ENCODE measurements around the gene VPS33B.
"Not testable (repeated sequence)": the region's sequence is repeated elsewhere in the genome, so short reads cannot be mapped to it uniquely, and the experiment has no call there.

The VPS33B gene

DNA sequence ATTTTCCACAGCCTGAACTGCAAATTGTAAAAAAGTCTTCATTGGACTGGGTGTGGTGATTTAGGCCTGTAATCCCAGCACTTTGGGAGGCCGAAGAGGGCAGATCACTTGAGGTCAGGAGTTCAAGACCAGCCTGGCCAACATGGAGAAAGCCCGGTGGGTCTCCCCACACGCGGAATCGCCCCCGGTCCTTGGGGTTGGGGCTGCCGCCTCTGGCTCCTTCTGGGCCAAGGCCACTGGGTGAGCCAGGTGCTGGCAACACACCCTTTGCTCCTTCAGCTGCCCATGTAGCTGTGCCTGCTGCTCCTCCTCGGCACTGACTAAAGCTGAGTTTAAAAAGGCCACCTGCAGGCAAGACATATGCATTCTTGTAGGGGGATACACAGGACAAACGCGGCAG, 9.4 kb upstream of the VPS33B start:
- DNase-seq = no peak

DNA sequence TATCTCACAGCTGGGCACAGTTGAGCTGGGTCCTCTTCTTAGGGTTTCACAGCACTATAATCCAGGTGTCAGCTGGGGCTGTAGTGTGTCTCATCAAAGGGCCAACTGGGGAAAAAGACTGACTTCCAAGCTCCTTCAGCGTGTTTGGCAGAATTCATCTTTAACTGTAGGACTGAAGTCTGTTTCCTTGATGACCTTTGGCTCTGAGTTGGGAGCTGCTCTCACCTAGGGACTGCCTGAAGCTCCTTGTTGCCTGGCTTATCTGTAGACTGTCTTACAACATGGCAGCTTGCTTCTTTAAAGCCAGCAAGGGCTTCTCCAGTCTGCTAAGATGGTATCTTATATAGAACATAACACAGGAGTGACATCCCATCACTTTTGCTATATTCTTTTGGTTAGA, 5.3 kb upstream of the VPS33B start:
- DNase-seq = no peak

DNA sequence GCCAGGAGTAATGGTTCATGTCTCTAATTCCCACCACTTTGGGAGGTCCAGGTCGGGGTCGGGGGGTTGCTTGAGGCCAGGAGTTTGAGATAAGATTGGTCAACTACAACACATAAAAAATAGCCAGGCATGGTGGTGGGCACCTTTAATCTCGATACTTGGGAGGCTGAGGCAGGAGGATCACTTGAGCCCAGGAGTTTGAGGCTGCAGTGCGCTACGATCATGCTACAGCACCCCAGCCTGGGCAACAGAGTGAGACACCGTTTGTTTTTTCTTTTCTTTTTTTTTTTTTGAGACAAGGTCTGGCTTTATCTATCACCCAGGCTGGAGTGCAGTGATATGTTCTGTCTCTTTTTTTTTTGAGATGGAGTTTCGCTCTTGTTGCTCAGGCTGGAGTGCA, 1.3 kb upstream of the VPS33B start:
- DNase-seq = no peak

DNA sequence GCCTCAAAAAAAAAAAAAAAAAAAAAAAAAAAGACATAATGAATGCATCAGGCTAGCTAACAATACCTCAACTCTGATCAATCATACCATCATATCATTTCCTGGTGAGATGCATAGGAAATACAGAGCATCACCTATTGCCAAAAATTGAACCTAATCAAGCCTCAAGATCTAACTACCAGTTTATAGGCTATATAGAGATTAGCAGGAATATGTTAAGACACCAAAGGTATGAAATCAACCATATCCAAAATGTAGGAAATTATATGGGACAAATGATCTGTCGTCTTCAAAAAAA, 387 bp upstream of the VPS33B start:
- DNase-seq = no peak

DNA sequence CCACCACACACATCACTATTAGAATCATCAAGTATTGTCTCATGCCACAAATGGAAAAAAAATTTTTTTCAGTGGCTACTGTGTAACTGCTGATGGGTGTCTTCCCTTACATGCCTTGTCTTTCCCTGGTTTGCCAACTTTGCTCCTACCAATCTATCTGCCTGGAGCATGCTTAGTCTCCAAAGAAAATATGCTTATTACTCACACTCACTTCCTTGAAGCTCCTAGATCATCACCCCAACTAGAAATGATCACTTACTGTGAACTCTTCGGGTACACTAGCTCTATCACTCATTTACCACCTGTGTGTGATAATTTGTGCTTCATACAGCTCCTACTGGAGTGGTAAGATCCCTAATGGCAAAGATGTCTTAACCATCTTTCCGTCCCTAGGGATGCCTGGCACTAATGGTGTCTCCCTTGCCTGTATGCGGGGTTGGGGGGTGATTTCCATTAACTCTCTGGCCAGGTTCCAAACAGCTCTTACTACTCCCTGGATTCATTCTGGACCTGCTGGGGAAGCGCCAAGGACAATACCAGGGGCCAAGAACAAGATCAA, 799 bp downstream of the VPS33B start:
- no peak for DNase-seq

DNA sequence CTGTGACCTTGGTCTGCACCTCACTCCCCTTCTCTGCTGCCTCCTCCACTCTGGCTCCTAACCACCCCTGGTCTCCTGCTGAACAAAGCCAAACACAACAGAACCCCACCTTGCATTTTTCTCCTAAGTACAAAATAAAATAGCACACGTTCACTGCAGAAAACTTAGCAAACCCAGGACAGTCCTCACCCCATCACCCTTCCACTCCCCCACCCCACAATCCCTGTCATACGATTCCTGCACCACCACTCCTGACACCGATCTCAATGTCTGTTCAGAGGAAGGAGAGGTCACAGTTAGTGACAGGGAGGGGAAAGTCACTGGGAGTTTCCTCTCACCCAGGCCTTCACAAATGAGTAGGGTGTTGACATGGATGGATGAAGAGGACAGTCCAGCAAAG, 4.2 kb downstream of the VPS33B start:
- DNase-seq = no peak

DNA sequence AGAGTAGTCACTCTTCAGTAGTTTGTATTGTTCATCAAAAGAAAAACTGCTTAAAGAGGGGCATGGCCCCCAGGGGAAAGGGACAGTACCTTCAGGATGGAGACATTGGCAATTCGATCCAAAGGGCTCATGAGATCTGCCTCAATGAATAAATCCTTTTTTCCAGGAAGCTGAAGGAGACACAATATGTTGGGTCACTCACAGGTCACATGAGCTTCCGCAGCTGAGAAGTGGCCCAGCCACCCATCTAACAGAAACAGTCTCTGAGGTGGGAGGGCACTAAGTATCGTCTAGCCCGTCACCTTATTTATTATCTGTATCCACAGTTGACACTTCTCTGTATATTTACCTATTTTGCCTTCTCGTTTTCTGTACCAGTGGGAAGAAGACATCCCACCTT, 4.7 kb downstream of the VPS33B start:
- DNase-seq = no peak

DNA sequence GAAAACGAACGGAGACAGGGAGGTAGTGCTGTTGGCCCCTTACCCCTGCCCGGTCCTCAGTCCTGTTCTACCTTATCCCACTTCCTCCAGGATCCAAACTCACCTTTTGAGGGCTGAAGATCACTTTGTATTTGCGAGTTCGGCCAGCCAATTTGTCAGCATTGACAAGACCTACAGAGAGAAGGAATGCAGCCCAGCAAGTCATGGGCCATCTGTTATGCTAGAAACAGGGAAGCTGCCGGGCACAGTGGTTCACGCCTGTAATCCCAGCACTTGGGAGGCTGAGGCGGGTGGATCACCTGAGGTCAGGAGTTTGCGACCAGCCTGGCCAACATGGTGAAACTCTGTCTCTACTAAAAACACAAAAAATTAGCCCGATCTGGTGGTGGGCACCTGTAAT, 8.7 kb downstream of the VPS33B start:
- DNase-seq = not testable (repeated sequence)

DNA sequence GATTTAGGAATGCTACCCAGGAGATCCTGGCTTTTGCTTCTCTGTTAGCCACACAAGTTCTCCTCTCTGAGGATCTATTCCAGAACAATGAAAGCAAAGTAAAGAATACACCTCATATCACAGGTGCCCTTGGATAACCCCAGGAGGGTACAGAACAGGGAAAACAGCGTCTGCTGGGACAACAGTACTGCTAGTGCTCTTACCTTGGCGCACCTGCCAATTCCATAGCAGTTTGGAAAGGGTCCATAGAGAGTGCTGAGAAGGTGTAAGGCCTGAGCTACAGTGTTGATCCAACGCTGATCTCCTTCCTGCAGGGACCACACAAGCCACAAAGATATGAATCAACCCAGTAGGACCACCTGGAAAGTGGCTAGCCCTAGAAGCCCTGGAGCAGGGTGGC, 15.1 kb downstream of the VPS33B start:
- DNase-seq = no peak

DNA sequence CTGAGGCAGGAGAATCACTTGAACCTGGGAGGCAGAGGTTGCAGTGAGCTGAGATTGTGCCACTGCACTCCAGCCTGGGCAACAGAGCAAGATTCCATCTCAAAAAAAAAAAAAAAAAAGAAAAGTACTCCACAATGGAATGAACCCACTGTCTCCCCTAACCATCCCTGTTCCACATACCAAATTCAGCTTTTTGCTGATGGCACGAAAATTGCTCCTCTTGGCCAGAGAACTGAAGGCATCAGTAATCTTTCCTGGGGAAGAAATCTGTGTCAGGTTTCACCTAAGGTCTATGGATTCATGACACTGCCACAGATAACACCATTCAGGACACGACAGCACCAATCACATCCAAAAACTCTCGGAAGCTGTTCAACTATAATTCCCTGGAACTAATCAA, 21.2 kb downstream of the VPS33B start:
- no peak for DNase-seq

DNA sequence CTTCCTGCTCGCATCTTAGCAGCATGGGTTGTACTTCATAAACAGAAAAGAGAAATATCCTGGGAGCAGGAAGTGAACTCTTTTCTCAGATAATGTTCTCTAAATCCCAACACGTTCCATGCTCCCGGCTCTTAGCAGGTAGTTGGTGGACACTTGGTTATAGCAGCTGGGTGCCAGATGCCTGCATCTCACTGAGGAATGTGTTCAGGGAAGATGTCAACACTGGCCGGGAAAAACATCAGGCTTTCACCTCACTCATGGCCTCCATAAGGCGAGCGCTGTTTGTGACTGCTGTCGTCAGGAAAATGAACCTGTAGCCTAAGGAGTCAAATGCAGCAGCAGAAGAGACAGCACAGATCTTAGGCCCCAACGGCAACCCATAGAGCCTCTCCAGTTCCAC, 23.7 kb downstream of the VPS33B start:
- no peak for DNase-seq

DNA sequence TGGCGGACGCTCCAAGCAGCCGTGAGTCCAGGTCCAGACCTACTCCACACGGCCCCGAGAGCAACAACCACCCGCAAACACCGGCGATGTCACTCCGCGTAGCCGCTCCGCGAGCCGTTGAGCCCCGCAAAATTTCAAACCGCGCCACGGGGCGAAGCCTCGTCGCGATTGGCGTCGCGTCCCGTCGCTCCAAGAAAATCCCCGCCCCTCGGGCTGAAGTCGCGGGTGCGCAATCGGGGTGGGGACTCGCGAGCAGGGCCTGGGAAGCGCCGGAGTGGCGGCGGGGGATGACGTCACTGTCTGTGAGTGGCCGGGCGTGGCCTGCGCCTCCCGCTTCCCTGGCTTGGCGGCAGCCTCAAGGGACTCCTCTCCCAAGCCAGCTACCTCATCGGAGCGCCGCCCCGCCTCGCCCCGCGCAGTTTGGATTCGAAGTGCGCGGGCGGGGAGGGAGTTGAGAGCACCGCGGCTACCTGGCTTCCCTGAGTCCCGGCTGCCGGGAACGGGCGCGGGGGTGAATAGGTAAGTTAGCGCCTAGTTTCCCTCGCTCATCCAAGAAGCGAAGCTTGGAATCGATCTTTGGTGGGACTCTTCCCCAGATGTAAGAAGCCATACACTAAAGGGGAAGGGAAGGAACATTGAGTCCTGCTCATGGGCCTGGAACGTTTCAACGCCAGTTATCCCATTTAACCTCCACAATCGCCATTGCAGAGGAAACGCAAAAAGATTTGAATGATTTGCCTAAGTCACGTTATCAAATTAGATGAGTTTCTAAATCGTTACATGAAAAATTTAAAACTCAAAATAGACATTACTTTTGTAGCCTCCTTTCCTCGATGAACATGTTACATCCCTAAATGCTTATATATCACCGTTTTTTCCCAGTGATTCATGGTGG, 27.7 kb downstream of the VPS33B start, which contains the start of gene PRC1:
PRC1 (minus strand) TSS at position 119 of the 895 bp plus-strand sequence; CDS start at position 1, 118 bp downstream.
- DNase-seq = peak; percentile 98

DNA sequence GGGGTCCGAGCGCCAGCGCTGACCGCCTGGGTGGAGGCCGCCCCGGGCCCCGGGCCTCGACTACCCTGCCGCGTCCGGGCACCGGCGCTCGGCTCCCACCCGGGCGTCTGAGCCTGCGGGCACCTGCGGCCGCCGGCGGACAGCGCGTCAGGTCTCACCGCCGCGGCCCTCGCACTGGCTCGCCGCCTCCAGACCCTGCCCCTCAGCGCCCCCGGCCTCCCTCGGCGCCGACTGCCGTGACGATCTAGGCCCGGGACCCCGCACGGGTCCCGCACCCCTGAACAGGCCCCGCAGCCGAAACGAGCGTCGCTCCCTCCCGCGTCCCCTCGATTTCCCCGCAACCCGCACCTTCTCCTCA, 28.4 kb downstream of the VPS33B start:
- DNase-seq = peak; percentile 45

DNA sequence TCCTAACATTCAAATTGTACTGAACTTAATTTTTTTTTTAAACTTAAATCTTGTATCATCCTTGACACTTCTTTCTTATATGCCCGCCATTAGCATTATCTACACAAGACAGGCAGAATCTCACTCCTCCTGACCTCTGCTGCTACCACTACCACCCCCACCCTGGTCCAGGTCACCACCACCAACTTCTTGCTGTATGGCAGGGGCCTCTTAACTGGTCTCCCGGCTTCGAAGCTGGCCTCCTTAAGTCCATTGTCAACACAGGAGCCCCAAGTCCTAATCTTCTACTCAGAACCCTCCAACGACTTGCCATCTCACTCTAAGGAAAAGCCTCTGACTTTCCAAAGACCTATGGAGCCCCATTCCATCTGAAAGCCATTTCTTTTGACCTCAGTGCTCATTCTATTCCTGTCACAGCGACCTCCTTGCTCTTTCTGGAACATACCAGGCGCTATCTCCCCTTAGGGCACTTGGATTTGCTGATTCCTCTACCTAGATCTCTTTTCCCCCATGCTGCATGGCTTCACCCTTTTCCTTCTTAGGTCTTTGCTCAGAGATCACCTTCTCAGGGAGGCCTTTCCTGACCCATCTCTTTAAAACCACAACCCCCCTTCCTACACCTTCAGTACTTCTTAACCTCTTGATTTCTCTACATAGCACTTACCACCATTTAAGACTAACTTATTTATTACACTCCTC, 30.7 kb downstream of the VPS33B start:
- no peak for DNase-seq

DNA sequence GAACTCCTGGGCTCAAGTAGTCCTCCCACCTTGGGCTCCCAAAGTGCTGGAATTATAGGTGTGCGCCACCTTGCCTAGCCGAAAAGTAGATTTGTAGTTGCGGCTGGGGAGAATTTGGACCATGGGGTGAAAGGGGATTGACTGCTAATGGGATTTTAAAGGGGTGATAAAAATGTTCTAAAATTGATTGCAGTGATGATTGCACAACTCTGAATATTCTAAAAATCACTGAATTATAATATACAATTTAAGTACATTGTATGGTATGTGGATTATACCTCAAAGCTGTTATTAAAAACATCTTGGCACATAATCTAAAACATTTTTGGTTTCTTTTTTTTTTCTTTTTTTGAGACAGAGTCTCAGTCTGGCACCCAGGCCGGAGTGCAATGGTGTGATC, 31.9 kb downstream of the VPS33B start:
- no peak for DNase-seq

DNA sequence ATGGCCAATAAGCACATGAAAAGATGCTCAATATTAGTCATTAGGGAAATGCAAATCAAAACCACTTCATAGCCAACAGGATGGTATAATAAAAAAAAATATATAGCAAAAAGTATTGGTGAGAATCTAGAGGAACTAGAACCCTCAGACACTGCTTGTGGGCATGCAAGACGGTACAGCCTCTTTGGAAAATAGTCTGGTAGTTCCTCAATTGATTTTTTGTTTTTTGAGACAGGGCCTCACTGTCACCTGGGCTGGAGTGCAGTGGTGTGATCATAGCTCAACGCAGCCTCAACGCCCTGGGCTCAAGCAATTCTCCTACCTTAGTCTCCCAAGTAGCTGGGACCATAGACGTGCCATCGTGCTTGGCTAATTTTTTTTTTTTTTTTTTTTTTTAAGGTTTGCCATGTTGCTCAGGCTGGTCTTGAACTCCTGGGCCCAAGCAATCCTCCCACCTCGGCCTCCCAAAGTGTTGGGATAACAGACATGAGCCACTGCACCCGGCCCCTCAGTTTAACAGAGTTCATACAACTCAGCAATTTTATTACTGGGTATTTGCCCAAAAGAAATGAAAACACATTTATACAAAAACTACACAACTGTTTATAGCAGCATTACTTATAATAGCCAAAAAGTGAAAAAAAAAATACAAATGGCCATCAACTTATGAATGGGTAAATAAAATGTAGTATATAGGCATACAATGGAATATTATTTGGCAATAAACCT, 33.2 kb downstream of the VPS33B start:
- no peak for DNase-seq

DNA sequence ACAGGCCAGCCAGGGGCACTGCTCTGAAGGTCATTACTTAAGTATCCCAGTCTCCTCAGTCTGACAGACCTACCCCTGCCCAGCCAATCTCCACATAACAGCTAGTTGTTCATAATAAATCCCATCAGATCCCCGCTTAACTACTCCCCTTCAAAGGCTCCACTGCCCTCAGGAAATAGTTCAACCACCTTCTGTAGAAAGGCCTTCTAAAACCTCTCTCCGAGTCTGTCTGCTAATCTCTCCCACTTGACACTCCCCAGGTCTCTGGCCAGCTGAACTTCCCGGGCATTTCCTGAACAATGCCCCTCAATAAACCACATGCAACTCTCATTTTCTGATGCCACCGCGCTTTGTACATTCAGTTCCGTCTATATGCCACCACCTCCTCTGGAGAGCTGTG, 34.1 kb downstream of the VPS33B start:
- DNase-seq = no peak

DNA sequence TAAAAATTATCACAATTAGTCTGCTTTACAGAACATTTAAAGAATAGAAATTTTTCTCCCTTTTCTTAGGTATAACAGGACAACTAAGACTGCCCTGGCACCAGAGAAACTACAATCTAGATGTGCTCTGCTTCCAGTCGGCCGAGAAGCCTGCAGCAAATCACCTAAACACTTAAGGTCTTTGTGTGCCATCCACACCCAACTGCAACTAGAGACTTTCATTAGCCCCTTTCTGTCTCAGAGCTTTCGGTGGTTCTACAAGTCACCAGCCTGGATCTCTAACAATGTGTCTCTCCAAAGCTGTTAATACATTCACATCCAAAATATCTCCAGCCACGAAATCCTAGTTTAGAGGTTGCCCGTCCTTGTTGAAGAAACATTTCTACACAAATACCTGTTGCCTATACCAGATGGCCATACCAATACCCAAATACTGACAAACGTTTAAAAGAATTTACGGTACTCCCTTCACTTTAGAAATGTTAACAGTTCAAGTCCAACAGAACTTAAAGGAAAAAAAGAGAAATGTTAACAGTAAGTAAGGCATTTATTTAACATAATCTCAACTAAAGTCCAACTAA, 34.7 kb downstream of the VPS33B start:
- no peak for DNase-seq

DNA sequence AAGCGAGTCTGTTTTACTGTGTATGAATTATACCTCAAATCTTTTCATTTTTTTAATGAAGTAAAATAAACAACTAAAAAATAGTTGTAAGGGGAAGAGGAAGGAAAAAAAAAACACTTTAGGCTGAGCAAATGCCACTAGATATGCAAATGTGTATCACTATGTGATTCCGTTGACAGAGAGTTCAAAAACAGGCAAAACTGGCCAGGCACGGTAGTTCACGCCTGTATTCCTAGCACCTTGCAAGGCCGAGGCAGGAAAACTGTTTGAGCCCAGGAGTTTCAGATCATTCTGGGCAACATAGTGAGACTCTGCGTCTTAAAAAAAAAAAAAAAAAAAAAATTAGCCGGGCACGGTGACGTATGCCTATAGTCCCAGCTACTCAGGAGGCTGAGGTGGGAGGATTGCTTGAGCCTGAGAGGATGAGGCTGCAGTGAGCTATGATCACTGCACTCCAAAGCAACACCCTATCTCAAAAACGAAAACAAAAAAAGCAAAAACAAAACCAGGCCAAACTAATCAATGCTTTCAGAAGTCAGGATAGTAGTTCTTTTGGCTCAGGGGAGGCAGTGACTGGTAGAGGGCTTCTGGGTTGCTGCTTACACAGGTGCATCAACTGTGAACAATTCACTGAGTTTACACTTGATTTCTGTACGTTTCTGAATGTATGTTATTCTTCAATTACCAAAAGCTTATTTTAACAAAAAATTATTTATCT, 35.4 kb downstream of the VPS33B start:
- DNase-seq = no peak

DNA sequence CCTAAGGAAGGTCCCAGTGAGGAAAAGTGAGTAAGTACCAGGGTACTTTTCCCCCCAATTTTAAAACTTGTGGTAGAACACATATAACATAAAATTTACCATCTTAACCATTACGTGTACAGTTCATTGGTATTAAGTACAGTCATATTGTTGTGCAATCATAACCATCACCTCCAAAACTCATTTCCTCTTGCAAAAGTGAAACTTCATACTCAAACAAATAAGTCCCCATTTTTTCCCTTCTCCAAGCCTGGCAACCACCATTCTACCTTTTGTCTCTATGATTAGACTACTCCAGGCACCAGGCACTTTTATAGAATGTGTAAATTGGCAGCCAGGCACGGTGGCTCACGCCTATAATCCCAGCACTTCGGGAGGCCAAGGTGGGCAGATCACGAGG, 40.3 kb downstream of the VPS33B start:
- DNase-seq = no peak

DNA sequence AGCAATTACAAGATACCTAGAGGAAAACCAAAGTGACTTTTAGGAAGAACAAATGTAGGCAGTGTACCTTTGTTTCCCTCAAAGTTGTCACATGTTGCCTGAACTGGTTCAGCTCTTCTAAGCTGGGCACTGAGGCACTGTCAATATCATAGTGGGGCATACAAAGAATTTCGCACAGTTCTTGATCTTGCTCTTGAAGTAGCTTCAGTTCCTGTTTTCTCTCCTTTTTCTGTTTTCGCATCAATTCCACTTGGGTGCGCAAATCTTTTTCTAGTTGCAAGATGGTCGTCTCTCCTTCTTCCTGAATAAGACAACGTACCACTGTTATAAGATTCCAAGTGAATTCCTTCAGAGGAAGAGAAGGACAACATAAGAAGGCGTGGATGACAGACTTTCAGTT, 40.7 kb downstream of the VPS33B start:
- no peak for DNase-seq

DNA sequence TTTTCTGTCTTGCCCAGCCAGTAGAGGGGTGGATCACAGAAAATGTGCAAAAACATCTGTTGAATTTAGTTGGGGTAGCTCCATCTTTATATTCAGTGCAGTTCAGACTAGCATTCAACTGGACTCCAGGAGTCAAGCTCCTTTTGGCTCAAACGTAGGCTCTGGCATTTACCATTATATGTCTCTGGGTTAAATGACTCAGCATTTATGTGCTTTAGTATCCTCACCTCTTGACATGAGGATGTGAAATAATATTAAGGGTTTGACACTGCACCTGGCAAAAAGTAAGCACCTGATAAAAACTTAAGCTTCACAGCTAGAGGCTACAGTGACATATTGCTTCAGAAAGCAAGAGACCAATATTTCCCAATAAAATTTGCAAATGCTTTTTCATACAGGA, 42.8 kb downstream of the VPS33B start:
- DNase-seq = no peak

DNA sequence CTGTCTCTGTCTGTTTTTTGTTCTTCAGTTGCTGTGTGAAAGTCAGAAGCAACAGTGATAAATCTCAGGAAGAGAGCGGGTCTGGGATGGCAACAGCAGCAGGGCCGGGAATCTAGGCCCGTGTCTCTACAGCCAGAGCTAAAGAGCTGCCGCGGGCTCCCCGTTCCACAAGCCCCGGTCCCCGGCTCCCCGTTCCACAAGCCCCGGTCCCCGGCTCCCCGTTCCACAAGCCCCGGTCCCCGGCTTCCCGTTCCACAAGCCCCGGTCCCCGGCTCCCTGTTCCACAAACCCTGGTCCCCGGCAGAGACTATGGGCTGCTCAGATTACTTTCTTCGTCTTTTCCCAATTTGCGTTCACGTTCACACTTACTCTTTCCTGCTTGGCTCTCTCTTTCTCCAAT, 48.2 kb downstream of the VPS33B start:
- no peak for DNase-seq

Data from activated CD4-positive, CD25-positive, alpha-beta regulatory T cell treated with anti-CD3 and anti-CD28 coated beads, Interleukin-2, amount 50 U/mL, for 72 hours (primary cell).